Measurements from ENCODE around the gene TOM1.

DNA sequence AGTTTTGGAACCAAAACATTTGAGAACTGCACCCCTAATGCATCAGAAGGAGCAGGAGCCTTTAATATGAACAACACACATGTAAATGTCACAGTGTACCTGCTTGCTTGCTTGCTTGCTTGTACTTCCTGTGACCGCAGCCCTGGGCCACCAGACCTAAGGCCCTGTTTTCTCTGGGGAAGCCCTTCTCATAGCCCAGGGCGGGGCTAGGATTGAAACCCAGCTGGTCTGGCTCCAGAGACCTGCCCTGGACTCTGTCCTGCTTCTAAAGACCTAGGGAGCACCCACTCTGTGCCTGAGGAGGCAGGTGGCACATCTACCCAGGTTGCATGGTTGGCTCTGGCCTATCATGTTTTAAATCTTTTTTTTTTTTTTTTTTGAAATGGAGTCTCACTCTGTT is 92.7 kb downstream of the TOM1 start:
- TF ChIP-seq ZNF543 (CRISPR knock-in tag; IDR thresholded peaks at IDR 0.05) (no peak), POLR2A (IDR thresholded peaks at IDR 0.05; ENCODE audit: insufficient read depth in 1 of 2, low read depth in 2 of 2, low read length in 2 of 2) (no peak), POLR2AphosphoS5 (IDR thresholded peaks at IDR 0.05; ENCODE audit: low read depth, low read length) (no peak)
- TF ChIP-seq, protein P1, sequence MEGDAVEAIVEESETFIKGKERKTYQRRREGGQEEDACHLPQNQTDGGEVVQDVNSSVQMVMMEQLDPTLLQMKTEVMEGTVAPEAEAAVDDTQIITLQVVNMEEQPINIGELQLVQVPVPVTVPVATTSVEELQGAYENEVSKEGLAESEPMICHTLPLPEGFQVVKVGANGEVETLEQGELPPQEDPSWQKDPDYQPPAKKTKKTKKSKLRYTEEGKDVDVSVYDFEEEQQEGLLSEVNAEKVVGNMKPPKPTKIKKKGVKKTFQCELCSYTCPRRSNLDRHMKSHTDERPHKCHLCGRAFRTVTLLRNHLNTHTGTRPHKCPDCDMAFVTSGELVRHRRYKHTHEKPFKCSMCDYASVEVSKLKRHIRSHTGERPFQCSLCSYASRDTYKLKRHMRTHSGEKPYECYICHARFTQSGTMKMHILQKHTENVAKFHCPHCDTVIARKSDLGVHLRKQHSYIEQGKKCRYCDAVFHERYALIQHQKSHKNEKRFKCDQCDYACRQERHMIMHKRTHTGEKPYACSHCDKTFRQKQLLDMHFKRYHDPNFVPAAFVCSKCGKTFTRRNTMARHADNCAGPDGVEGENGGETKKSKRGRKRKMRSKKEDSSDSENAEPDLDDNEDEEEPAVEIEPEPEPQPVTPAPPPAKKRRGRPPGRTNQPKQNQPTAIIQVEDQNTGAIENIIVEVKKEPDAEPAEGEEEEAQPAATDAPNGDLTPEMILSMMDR (CRISPR knock-in tag; IDR thresholded peaks at IDR 0.05): no peak
